ENCODE measurements around the gene MKLN1. TPM values are rescaled to one million over a fixed set of nuclear protein-coding genes. Genes with fewer than 3 reads are reported as not detected.

The MKLN1 gene
- total RNA-seq, 4 donors from 2014 or later: 37.9 to 55.2 (median 41.3) TPM

- no peaks in the 10 kb centered on the region for H3K27me3 ChIP-seq
- H3K4me1 ChIP-seq: peaks cover 7 to 9% (median 8%) of the 10 kb centered on the region in 4 donors
- H3K4me3 ChIP-seq: no peak overlapping the region
- intact Hi-C loops (cut with DNase I): no loop called here
- WGBS: 86% methylated on average over 1 of the region's 1 CpG
- TF ChIP-seq CTCF (IDR thresholded peaks at IDR 0.05) (no peak), POLR2AphosphoS5 (IDR thresholded peaks at IDR 0.05) (no peak), POLR2A (IDR thresholded peaks at IDR 0.05; ENCODE audit: low read depth) (no peak), EP300 (IDR thresholded peaks at IDR 0.05) (no peak)
- DNase-seq (ENCODE audit: extremely low spot score): no peak
- no peak overlapping the region for H3K27ac ChIP-seq (replicated peaks in 1 of 4)
- H3K36me3 ChIP-seq: no peaks in the 10 kb centered on the region
- H3K9me3 ChIP-seq: no peaks in the 10 kb centered on the region
Measured at GRCh38 chr7:131322061-131322460, 5.6 kb upstream of the MKLN1 start.

DNA sequence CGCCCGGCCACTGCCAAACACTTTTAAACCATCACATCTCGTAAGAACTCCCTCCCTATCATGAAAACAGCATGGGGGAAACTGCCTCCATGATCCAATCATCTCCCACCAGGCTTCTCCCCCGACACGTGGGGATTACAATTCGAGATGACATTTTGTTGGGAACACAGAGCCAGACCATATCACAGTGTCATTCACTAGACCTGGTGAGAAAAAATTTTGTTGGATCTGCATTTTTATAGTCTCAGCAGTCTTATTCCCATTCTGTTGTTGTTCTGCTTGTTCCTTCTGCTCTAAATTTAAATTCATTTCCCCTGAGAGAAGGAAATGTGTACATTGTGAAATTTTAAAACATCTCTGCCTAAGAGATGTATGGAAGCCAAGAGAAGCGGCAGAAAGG lies 4.8 kb upstream of the MKLN1 start:
- no peak overlapping the region for H3K4me3 ChIP-seq
- no peak overlapping the region for H3K27ac ChIP-seq (replicated peaks in 1 of 4)
- intact Hi-C loops (cut with DNase I): no loop called here
- no peaks in the 10 kb centered on the region for H3K36me3 ChIP-seq
- WGBS: 89% methylated on average over 7 of the region's 7 CpGs
- H3K9me3 ChIP-seq: no peaks in the 10 kb centered on the region
- no peaks in the 10 kb centered on the region for H3K27me3 ChIP-seq
- DNase-seq (ENCODE audit: extremely low spot score): no peak
- H3K4me1 ChIP-seq: peaks cover 7 to 9% (median 9%) of the 10 kb centered on the region in 4 donors
- TF ChIP-seq POLR2AphosphoS5 (IDR thresholded peaks at IDR 0.05): no peak
- TF ChIP-seq CTCF (IDR thresholded peaks at IDR 0.05): no peak

- 93% methylated on average over 5 of the region's 5 CpGs for WGBS
- H3K27ac ChIP-seq (replicated peaks in 1 of 4): no peak overlapping the region
- intact Hi-C loops (cut with DNase I): loop anchor here (5.0 kb wide), 1 partner anchor 213 kb away; no protein-coding TSS in a partner anchor
- no peak for TF ChIP-seq POLR2A (IDR thresholded peaks at IDR 0.05; ENCODE audit: low read depth)
- no peak for TF ChIP-seq CTCF (IDR thresholded peaks at IDR 0.05)
- TF ChIP-seq POLR2AphosphoS5 (IDR thresholded peaks at IDR 0.05): no peak
- TF ChIP-seq EP300 (IDR thresholded peaks at IDR 0.05): no peak
- H3K4me1 ChIP-seq: peaks cover 14 to 25% (median 22%) of the 10 kb centered on the region in 4 donors
- H3K9me3 ChIP-seq: no peaks in the 10 kb centered on the region
- no peak for DNase-seq (ENCODE audit: extremely low spot score)
- no peak overlapping the region for H3K4me3 ChIP-seq
- no peaks in the 10 kb centered on the region for H3K27me3 ChIP-seq
- no peaks in the 10 kb centered on the region for H3K36me3 ChIP-seq
Measured at GRCh38 chr7:131325179-131325840, 2.4 kb upstream of the MKLN1 start.

DNA sequence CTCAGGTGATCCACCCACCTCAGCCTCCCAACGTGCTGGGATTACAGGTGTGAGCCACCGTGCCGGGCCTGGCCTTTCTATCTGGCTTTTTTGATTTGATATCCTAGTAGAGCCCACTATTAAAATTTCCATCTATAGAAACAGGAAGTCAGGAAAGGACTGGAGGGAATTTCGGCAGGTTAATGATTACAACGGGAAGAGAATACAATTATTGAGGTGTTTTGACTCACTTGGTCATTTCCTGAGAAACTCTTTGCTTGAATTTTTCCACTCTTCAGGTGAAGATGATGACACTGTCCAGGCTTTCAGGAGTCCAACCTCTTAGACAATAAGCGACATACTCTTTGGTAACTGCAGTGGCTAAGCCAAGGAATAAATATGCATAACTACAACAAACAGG lies 1.1 kb upstream of the MKLN1 start:
- no peaks in the 10 kb centered on the region for H3K9me3 ChIP-seq
- H3K36me3 ChIP-seq: no peaks in the 10 kb centered on the region
- H3K4me3 ChIP-seq: peak overlapping the region; percentile 82 to 98 (median 91)
- 74% methylated on average over 6 of the region's 6 CpGs for WGBS
- peak overlapping the region; percentile 97 for H3K27ac ChIP-seq (replicated peaks in 1 of 4)
- TF ChIP-seq POLR2A (IDR thresholded peaks at IDR 0.05; ENCODE audit: low read depth): no peak
- no peak for TF ChIP-seq CTCF (IDR thresholded peaks at IDR 0.05)
- TF ChIP-seq EP300 (IDR thresholded peaks at IDR 0.05): no peak
- no peak for DNase-seq (ENCODE audit: extremely low spot score)
- H3K27me3 ChIP-seq: no peaks in the 10 kb centered on the region
- intact Hi-C loops (cut with DNase I): loop anchor here (5.0 kb wide), 1 partner anchor 214 kb away; no protein-coding TSS in a partner anchor
- peaks cover 14 to 33% (median 26%) of the 10 kb centered on the region in 4 donors for H3K4me1 ChIP-seq

Measured in esophagus muscularis mucosa (tissue), 4 donors.